H1 (cell line): ENCODE data around the gene LTC4S. TPM values are rescaled to one million over a fixed set of nuclear protein-coding genes. Genes with fewer than 3 reads are reported as not detected.
A peak's percentile ranks its signal among the peaks of the same experiment; 100 is the strongest.

ENCODE experiments used
- ASH2L ChIP-seq: fragments of 200-600, 300-600 bp; sonication (generic); IDR thresholded peaks from one replicate; pipeline ENCODE4 v1.7.1; 2017; ENCODE audit warnings: low read length
- BCL11A ChIP-seq, 2 experiments: IDR thresholded peaks; one replicate each; pipeline ENCODE4 v1.6.1; 2011; ENCODE audit warnings: low read depth in 2 of 2, low read length in 2 of 2, mild to moderate bottlenecking in 2 of 2
- BRCA1 ChIP-seq: IDR thresholded peaks from 2 replicates; pipeline ENCODE4 v1.6.1; 2012; ENCODE audit warnings: low read depth, low read length, improper control_type of control experiment
- CBX8 ChIP-seq: fragments of 300-800, 300-1000 bp; sonication (generic); IDR thresholded peaks from 2 replicates; pipeline ENCODE4 v1.7.1; 2016; ENCODE audit warnings: low read depth, low read length, borderline replicate concordance
- CHD2 ChIP-seq: IDR thresholded peaks from 2 replicates; pipeline ENCODE4 v1.6.1; 2012; ENCODE audit warnings: low read length, improper control_type of control experiment
- CREB1 ChIP-seq: IDR thresholded peaks from 2 replicates; pipeline ENCODE4 v1.6.1; 2012; ENCODE audit warnings: inconsistent platforms
- E2F6 ChIP-seq: IDR thresholded peaks from 2 replicates; pipeline ENCODE4 v1.6.1; 2012; ENCODE audit warnings: inconsistent platforms
- EGR1 ChIP-seq: IDR thresholded peaks from 2 replicates; pipeline ENCODE4 v1.6.1; 2011; ENCODE audit warnings: low read depth, low read length, borderline replicate concordance
- EP300 ChIP-seq, 2 experiments: IDR thresholded peaks; 1 replicate in 1 of 2; 2 replicates in 1 of 2; pipeline ENCODE4 v1.6.1; 2011 to 2012; ENCODE audit warnings: low read depth in 2 of 2, low read length in 2 of 2, mild to moderate bottlenecking in 2 of 2, borderline replicate concordance in 1 of 2, inconsistent platforms in 1 of 2, moderate library complexity in 1 of 2
- EZH2 ChIP-seq: fragments of 200-600 bp; sonication (generic); IDR thresholded peaks from 2 replicates; pipeline ENCODE4 v1.7.1; 2012; ENCODE audit warnings: low read depth, mild to moderate bottlenecking, moderate library complexity, low read length, inconsistent platforms; ENCODE audit not compliant: severe bottlenecking
- GTF2F1 ChIP-seq: IDR thresholded peaks from 2 replicates; pipeline ENCODE4 v1.6.1; 2012; ENCODE audit warnings: low read depth, low read length, improper control_type of control experiment, borderline replicate concordance
- JUN ChIP-seq: IDR thresholded peaks from 2 replicates; pipeline ENCODE4 v1.6.1; 2011; ENCODE audit warnings: low read depth, mild to moderate bottlenecking, improper control_type of control experiment, low read length
- KDM1A ChIP-seq: fragments of 200-600, 300-600 bp; sonication (generic); IDR thresholded peaks from 2 replicates; pipeline ENCODE4 v1.7.1; 2016; ENCODE audit warnings: mild to moderate bottlenecking, low read length, borderline replicate concordance
- KDM4A ChIP-seq: IDR thresholded peaks from one replicate; pipeline ENCODE4 v1.7.1; 2012; ENCODE audit warnings: low read depth, mild to moderate bottlenecking, moderate library complexity, low read length, inconsistent platforms; ENCODE audit not compliant: severe bottlenecking
- NANOG ChIP-seq: IDR thresholded peaks from 2 replicates; pipeline ENCODE4 v1.6.1; 2011; ENCODE audit warnings: low read length, low read depth, mild to moderate bottlenecking, inconsistent platforms; ENCODE audit not compliant: insufficient read depth, poor library complexity, severe bottlenecking
- RFX5 ChIP-seq: IDR thresholded peaks from 2 replicates; pipeline ENCODE4 v1.6.1; 2011; ENCODE audit warnings: low read depth, low read length, improper control_type of control experiment, borderline replicate concordance
- SP1 ChIP-seq: IDR thresholded peaks from 2 replicates; pipeline ENCODE4 v1.6.1; 2011; ENCODE audit warnings: low read depth, low read length
- SP4 ChIP-seq: IDR thresholded peaks from 2 replicates; pipeline ENCODE4 v1.6.1; 2012; ENCODE audit warnings: low read length, inconsistent platforms
- SUZ12 ChIP-seq: fragments of 200-600 bp; sonication (generic); IDR thresholded peaks from 2 replicates; pipeline ENCODE4 v1.6.1; 2012; ENCODE audit warnings: mild to moderate bottlenecking, inconsistent platforms, low read length, moderate library complexity, mixed read lengths
- TAF1 ChIP-seq: IDR thresholded peaks from 2 replicates; pipeline ENCODE4 v1.6.1; 2011; ENCODE audit warnings: mild to moderate bottlenecking, low read depth, low read length
- TCF12 ChIP-seq: IDR thresholded peaks from 2 replicates; pipeline ENCODE4 v1.6.1; 2011; ENCODE audit warnings: low read depth, mild to moderate bottlenecking, low read length
- TEAD4 ChIP-seq: IDR thresholded peaks from 2 replicates; pipeline ENCODE4 v1.6.1; 2012; ENCODE audit warnings: low read depth, low read length, inconsistent platforms, mixed read lengths
- YY1 ChIP-seq: IDR thresholded peaks from 2 replicates; pipeline ENCODE4 v1.6.1; 2011; ENCODE audit warnings: low read depth, mild to moderate bottlenecking, low read length
- ZNF274 ChIP-seq: IDR thresholded peaks from 2 replicates; pipeline ENCODE4 v1.7.0; 2012; ENCODE audit warnings: low read length, borderline replicate concordance; ENCODE audit errors: extremely low read depth
- polyA plus RNA-seq, 7 experiments: library from polyadenylated mRNA; depleted of rRNA in 3 of 7; stranded (reverse) in 5 of 7; unstranded in 2 of 7; fragments of >200 nt in 5 of 7; fragments of 200-250 nt in 2 of 7; gene quantifications; 1 replicate in 5 of 7; 2 replicates in 1 of 7; 4 replicates in 1 of 7; pipeline versions ENCODE4 v1.2.1 to v1.2.3, GENCODE V29; 2011 to 2013; ENCODE audit warnings: missing spikeins in 2 of 7, mixed read lengths in 2 of 7
- total RNA-seq: library from RNA; stranded (reverse); fragmentation: NEBNext Ultra II Directional; extraction: Animal tissue kit (Norgen Biotek cat#: 25700); gene quantifications from 2 replicates; pipeline ENCODE4 v1.2.1, GENCODE V29; 2021
- TF ChIP-seq, protein P1 (sequence below): IDR thresholded peaks from 2 replicates; pipeline ENCODE4 v1.6.1; 2011; ENCODE audit warnings: low read depth, mild to moderate bottlenecking, low read length; ENCODE audit not compliant: insufficient read depth

Gene LTC4S
- total and polyA plus RNA-seq, 2 of the 8 experiments (the other 6 are each of a cell fraction or from before 2014, with no cell fraction given), result 2.2 to 3.7 TPM

GRCh38 chr5:179821298-179822058 lies 27.7 kb downstream of the LTC4S start (continued):
- no peak for TF ChIP-seq E2F6
- peak; percentile 40 for TF ChIP-seq KDM4A
- TF ChIP-seq NANOG, result no peak
- no peak for TF ChIP-seq EGR1
- peak; percentile 23 for TF ChIP-seq ASH2L
- 0 out of 2 replicates have a peak, but pooled peaks have one; percentile 49 for TF ChIP-seq TAF1
- no peak for TF ChIP-seq RFX5
- TF ChIP-seq JUN, result no peak
- TF ChIP-seq EP300 (IDR thresholded peaks at IDR 0.05; ENCODE audit: borderline replicate concordance in 1 of 2, low read depth in 2 of 2, low read length in 2 of 2), result no peak
- no peak for TF ChIP-seq CBX8
- TF ChIP-seq SP4, result no peak
- no peak for TF ChIP-seq SUZ12
- no peak for TF ChIP-seq BCL11A (IDR thresholded peaks at IDR 0.05; ENCODE audit: low read depth in 2 of 2, low read length in 2 of 2)
- TF ChIP-seq CHD2, result no peak
- TF ChIP-seq GTF2F1, result no peak
- no peak for TF ChIP-seq TCF12
- TF ChIP-seq ZNF274, result no peak
- no peak for TF ChIP-seq TEAD4
- TF ChIP-seq CREB1, result peak; percentile 48; the same call in 1 of the 2 replicates
- no peak for TF ChIP-seq KDM1A
- TF ChIP-seq BRCA1, result no peak
- TF ChIP-seq, protein P1, sequence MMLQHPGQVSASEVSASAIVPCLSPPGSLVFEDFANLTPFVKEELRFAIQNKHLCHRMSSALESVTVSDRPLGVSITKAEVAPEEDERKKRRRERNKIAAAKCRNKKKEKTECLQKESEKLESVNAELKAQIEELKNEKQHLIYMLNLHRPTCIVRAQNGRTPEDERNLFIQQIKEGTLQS, result no peak
- no peak for TF ChIP-seq SP1
- TF ChIP-seq YY1, result no peak
- no peak for TF ChIP-seq EZH2
